Stimulated activated CD8-positive, alpha-beta memory T cell treated with anti-CD3 and anti-CD28 coated beads, Interleukin-15, amount 100 ng/mL, for 1 hour (primary cell): Measurements from ENCODE around the gene NAP1L5.

Source experiments
- DNase-seq: peaks from one replicate; pipeline ENCODE4 v3.0.0-alpha.2; 2020; ENCODE audit warnings: low read depth

NAP1L5 gene

DNA sequence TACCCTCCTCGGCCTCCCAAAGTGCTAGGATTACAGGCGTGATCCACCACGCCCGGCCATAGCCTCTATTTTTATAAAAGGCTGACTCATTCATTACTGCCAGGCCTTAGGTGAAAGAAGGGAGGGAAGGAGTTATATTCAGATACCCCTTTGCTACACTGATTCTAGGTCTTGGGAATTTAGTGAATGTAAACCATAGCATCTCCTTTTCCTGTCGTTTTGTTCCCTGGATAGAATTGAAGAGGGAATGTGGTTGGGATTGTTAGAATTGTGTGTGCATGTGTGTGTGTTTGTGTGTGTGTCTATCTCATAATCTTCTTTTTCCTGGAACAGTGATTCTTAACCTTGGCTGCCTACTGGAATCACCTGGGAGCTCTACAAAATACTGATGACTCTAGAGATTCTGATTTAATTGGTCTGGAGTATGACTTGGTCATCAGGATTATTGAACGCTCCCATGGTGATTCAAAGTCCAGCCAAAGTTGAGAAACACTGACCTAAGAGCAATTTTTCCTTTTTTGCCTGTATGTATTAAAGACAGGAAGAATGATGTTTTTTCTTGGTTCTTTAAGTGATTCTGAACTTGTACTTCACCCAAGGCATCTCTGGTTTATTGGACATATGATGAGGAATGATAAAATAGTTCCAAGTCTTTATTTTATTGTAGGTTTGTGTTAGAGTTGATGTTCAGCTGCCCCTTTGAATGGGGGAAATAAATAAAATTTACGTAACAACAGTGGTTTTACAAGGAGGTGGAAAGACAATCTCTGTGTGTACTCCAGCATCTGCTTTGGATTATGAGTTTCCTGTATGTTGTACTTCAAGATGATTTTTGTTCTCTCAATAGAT, 37.0 kb downstream of the NAP1L5 start:
- DNase-seq, result no peak

GRCh38 chr4:88659890-88660208, 37.8 kb downstream of the NAP1L5 start:
- no peak for DNase-seq

GRCh38 chr4:88659055-88659889, 38.4 kb downstream of the NAP1L5 start:
- DNase-seq, result no peak

DNA sequence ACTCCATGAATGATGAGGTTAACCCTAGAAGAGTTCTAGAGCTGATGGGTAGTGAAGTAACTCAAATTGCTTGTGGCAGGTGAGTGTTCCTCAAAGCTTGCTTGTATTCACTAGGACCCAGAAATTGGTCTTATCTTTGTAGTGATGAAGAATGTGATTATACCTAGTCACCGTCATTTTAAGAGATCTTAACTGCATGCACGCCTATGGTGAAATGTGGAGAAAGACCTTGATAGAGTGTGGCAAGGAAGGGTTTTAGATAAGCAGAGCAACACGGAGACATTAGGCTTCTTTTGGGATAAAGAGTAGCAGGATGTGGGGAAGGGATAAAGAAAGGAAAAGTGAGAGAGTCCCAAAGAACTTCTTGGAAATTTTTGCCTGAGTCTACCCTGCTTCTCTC, 42.4 kb downstream of the NAP1L5 start:
- DNase-seq, result no peak

- no peak for DNase-seq
Observed at GRCh38 chr4:88653371-88653946, 44.2 kb downstream of the NAP1L5 start.

- no peak for DNase-seq
Observed at GRCh38 chr4:88649716-88650115, 47.9 kb downstream of the NAP1L5 start.

- DNase-seq, result no peak
Observed at GRCh38 chr4:88646528-88647280, 50.9 kb downstream of the NAP1L5 start.

GRCh38 chr4:88645994-88646393, 51.6 kb downstream of the NAP1L5 start:
- DNase-seq, result no peak
